ENCODE measurements around the gene HYAL1.

Gene HYAL1

GRCh38 chr3:50278123-50278879, 25.1 kb downstream of the HYAL1 start:
- Histone ChIP-seq H3K4me1 (no peaks in the 10 kb centered on the region), H3K4me3 (ENCODE audit: low read depth, low read length) (no peak overlapping the region), H3K9me3 (no peaks in the 10 kb centered on the region), H3K27me3 (peaks cover 39% of the 10 kb centered on the region), H3K36me3 (no peaks in the 10 kb centered on the region)
- no peak for DNase-seq
- TF ChIP-seq, protein P1, sequence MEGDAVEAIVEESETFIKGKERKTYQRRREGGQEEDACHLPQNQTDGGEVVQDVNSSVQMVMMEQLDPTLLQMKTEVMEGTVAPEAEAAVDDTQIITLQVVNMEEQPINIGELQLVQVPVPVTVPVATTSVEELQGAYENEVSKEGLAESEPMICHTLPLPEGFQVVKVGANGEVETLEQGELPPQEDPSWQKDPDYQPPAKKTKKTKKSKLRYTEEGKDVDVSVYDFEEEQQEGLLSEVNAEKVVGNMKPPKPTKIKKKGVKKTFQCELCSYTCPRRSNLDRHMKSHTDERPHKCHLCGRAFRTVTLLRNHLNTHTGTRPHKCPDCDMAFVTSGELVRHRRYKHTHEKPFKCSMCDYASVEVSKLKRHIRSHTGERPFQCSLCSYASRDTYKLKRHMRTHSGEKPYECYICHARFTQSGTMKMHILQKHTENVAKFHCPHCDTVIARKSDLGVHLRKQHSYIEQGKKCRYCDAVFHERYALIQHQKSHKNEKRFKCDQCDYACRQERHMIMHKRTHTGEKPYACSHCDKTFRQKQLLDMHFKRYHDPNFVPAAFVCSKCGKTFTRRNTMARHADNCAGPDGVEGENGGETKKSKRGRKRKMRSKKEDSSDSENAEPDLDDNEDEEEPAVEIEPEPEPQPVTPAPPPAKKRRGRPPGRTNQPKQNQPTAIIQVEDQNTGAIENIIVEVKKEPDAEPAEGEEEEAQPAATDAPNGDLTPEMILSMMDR (IDR thresholded peaks at IDR 0.05; ENCODE audit: low read depth, low read length), result no peak

DNA sequence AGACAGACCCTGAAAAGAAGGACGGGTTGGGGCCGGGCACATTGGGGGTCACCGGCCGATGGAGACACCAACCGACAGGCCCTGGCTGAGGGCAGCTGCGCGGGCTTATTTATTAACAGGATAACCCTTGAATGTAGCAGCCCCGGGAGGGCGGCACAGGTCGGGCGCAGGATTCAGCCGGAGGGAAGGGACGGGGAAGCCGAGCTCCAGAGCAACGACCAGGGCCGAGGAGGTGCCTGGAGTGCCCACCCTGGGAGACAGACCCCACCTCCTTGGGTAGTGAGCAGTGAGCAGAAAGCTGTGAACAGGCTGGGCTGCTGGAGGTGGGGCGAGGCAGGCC, 26.6 kb downstream of the HYAL1 start:
- no peaks in the 10 kb centered on the region for H3K4me1 ChIP-seq
- DNase-seq, result no peak
- H3K36me3 ChIP-seq, result no peaks in the 10 kb centered on the region
- peaks cover 43% of the 10 kb centered on the region for H3K27me3 ChIP-seq
- H3K4me3 ChIP-seq (ENCODE audit: low read depth, low read length), result no peak overlapping the region
- TF ChIP-seq, protein P1 (IDR thresholded peaks at IDR 0.05; ENCODE audit: low read depth, low read length), result no peak
- H3K9me3 ChIP-seq, result no peaks in the 10 kb centered on the region

DNA sequence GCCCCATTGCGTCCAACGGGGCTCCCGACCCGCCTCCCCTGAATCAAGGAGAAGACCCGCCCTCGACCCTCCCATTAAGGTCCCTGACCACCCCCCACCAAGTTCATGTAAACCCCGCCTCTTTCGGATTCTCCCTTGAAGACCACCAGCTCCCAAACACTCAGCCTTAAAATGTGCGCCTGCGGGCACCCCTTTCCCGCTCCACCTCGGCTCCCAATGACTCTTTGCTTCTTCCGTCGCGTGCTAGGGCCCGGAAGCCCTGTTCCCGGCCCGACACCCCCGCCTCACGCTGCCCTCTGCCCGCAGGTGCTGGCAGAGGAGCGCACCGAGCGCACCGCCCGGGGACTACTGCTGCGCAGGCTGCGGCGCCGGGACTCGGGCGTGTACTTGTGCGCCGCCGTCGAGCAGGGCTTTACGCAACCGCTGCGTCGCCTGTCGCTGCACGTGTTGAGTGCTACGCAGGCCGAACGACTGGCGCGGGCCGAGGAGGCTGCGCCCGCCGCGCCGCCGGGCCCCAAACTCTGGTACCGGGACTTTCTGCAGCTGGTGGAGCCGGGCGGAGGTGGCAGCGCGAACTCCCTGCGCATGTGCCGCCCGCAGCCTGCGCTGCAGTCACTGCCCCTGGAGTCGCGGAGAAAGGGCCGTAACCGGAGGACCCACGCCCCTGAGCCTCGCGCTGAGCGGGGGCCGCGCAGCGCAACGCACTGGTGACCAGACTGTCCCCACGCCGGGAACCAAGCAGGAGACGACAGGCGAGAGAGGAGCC, 27.2 kb downstream of the HYAL1 start:
- TF ChIP-seq, protein P1 (IDR thresholded peaks at IDR 0.05; ENCODE audit: low read depth, low read length), result no peak
- Histone ChIP-seq H3K36me3 (no peaks in the 10 kb centered on the region), H3K4me1 (no peaks in the 10 kb centered on the region), H3K9me3 (no peaks in the 10 kb centered on the region), H3K4me3 (ENCODE audit: low read depth, low read length) (no peak overlapping the region), H3K27me3 (peaks cover 43% of the 10 kb centered on the region)
- no peak for DNase-seq

- H3K4me3 ChIP-seq (ENCODE audit: low read depth, low read length), result no peak overlapping the region
- no peaks in the 10 kb centered on the region for H3K36me3 ChIP-seq
- no peak for DNase-seq
- H3K4me1 ChIP-seq, result no peaks in the 10 kb centered on the region
- H3K9me3 ChIP-seq, result no peaks in the 10 kb centered on the region
- H3K27me3 ChIP-seq, result peaks cover 43% of the 10 kb centered on the region
- TF ChIP-seq, protein P1 (IDR thresholded peaks at IDR 0.05; ENCODE audit: low read depth, low read length), result no peak
These were observed 28.0 kb downstream of the HYAL1 start for GRCh38 chr3:50275141-50275995.

DNA sequence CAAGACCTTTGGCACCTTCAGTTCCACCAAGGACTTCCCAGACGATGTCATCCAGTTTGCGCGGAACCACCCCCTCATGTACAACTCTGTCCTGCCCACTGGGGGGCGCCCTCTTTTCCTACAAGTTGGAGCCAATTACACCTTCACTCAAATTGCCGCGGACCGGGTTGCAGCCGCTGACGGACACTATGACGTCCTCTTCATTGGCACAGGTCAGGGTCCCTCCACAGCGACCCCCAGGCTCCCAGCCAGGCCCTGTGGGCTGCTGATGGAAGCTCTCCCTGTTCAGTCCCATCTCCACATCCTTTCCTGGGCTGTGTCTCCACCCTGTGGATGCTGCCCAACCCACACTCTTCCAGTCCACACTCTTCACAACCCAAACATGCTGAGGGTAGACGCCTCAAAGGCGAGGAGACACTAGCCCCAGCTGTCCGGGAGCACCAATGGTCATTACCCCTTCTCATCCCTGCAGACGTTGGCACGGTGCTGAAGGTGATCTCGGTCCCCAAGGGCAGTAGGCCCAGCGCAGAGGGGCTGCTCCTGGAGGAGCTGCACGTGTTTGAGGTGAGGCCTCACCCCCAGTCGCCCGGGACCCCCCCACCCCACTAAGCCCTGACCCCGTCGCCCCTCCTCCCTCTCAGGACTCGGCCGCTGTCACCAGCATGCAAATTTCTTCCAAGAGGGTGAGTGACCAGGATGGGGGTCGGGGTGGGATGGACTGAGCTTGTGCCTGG, 28.8 kb downstream of the HYAL1 start:
- H3K4me1 ChIP-seq, result no peaks in the 10 kb centered on the region
- no peaks in the 10 kb centered on the region for H3K9me3 ChIP-seq
- no peak overlapping the region for H3K4me3 ChIP-seq (ENCODE audit: low read depth, low read length)
- no peaks in the 10 kb centered on the region for H3K36me3 ChIP-seq
- peaks cover 43% of the 10 kb centered on the region for H3K27me3 ChIP-seq
- peak; percentile 55 for DNase-seq
- TF ChIP-seq, protein P1 (IDR thresholded peaks at IDR 0.05; ENCODE audit: low read depth, low read length), result peak; percentile 73
